ELF-1 (cell line): ENCODE data around the gene HMGCS1.
"Not testable (repeated sequence)": the region's sequence is repeated elsewhere in the genome, so short reads cannot be mapped to it uniquely, and the experiment has no call there.

ENCODE experiments used
- DNase-seq: peaks from one replicate; pipeline ENCODE4 v3.0.0-alpha.2; 2016; ENCODE audit warnings: low read depth, low spot score

The HMGCS1 gene

GRCh38 chr5:43312076-43312661, 1.0 kb downstream of the HMGCS1 start:
- DNase-seq: peak; percentile 15

DNA sequence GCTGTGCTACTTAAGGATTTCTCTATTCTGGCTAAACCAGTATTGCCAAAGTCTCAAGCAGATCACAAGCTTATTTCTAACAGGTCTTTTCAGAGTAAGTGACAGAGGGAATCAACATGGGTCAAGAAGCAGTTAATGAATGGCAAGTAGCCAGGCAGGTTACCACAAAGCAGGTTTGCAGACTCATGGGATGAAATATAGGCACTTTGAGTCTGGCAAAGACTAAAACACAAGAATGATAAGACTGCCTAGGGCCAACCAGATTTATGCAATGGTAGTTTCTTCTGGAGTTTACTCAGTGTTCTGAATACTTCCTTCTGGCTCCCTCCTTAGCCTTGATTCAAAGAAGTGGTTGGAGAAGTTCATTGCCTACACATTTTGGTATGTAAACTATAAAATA, 3.6 kb downstream of the HMGCS1 start:
- DNase-seq: no peak

- peak; percentile 35 for DNase-seq
Observed at GRCh38 chr5:43309122-43309521, 4.1 kb downstream of the HMGCS1 start.

- not testable (repeated sequence) for DNase-seq
Observed at GRCh38 chr5:43306954-43307353, 6.3 kb downstream of the HMGCS1 start.

- no peak for DNase-seq
Observed at GRCh38 chr5:43305948-43306565, 7.2 kb downstream of the HMGCS1 start.

GRCh38 chr5:43304525-43304924, 8.7 kb downstream of the HMGCS1 start:
- DNase-seq: no peak

- DNase-seq: no peak
Observed at GRCh38 chr5:43303242-43303641, 10.0 kb downstream of the HMGCS1 start.

- DNase-seq: no peak
Observed at GRCh38 chr5:43302481-43302880, 10.7 kb downstream of the HMGCS1 start.

DNA sequence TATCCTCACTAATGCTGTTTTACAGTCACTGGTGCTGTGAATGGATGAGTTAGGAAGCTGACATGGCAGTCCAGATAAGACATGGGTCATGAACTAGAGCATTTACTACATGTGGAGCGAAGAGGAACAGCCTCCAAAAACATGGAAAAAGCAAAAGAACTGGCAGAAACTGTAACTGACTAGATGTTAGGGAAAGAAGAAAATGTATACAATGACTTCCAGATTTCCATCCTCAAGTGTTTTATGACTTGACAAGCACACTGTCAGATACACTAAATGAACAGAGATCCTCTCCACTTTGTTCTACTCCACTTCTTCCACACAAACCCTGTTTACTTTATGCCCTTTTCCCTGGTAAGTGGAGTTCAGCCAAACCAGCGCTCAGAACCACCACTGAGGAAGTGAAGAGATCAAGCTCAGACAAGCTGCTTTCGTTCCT, 11.5 kb downstream of the HMGCS1 start:
- DNase-seq: no peak

DNA sequence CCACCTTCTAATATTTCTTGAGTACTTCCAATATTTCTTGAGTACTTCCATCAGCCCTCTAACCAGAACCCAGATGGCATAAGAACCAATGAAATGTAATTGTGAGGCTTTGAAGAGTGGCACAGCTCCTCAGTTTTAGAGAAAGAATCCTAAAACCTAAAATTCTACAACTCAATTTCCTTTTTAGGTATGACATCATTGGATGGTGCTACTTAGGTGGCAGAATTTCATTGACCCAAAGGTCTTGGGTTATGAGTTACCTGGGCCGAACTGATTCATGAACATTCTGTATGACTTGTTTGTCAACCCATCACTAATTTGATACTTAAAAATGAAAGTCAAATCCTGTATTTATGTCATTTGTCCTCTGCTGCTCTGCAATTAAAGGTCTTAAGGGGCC, 13.1 kb downstream of the HMGCS1 start:
- no peak for DNase-seq

DNA sequence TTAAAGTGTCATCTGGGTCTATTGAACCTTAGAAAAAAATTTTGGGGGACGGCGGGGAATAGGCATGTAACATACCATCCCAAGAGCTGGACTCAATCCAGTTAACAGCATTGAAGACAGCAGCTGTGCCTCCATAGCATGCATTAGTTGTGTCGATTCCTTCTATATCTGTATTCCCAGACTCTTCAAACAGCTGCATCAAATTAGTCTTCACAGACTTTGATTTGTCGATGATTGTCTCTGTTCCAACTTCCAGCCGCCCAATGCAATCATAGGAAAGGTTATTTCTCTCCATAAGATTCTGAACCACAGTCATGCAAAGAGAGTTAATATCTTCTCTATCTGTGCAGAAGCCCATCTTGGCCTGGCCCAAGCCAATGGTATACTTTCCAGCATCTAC, 14.8 kb downstream of the HMGCS1 start:
- no peak for DNase-seq

DNA sequence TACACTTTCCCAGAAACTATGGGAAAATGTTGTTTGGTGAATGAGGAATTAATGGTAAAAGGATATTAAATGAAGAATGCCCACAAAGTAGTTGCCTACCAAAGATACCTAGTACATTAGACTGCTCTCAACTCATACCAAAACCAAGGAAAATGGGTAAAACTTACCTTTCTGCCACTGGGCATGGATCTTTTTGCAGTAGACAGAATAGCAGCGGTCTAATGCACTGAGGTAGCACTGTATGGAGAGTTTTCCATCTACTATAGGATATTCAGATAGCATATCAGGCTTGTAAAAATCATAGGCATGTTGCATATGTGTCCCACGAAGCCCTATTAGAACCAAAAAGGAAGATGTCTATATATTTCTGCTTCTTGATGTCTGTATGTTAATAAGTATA, 16.4 kb downstream of the HMGCS1 start:
- no peak for DNase-seq

- no peak for DNase-seq
Observed at GRCh38 chr5:43295202-43295601, 18.0 kb downstream of the HMGCS1 start.

DNA sequence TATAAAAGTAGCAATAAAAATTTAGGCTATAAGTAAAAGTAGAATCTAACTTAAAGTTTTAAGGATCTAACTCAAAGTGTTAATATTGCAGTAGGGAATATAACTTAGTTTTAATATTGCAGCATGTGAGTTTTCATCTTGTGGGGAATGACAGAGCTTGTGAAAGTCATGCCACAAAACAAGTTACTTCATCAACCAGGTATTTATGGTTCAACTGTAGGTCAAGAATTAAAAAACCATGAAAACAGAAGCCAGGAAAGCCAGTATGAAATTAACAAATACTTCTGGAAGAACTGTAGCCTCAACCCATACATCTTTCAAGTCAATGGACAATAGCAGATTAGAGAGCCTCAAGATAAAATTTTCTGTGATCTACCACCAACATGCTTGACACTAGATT, 19.0 kb downstream of the HMGCS1 start:
- no peak for DNase-seq

- no peak for DNase-seq
Observed at GRCh38 chr5:43290726-43291125, 22.5 kb downstream of the HMGCS1 start.

GRCh38 chr5:43288269-43288831, 24.9 kb downstream of the HMGCS1 start:
- no peak for DNase-seq

DNA sequence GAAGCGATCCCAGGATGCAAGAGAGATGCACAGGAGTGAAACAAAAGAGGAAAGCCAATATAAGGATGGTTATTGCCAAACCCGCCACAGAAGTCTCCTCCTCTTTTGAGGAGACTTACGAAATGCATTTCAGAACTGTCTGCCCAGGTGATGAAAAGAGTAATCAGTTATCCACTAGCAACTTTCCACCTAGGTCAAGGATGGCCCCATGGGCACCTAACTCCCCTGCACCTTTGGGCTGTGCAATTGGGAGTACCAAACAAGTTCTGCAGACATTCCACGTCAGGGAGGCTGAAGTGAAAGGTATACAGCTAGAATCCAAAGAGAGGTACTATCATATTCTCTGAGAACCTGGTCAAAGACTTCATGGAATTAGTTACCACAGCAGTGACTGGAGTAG, 25.7 kb downstream of the HMGCS1 start:
- no peak for DNase-seq

- no peak for DNase-seq
Observed at GRCh38 chr5:43286623-43287022, 26.6 kb downstream of the HMGCS1 start.

DNA sequence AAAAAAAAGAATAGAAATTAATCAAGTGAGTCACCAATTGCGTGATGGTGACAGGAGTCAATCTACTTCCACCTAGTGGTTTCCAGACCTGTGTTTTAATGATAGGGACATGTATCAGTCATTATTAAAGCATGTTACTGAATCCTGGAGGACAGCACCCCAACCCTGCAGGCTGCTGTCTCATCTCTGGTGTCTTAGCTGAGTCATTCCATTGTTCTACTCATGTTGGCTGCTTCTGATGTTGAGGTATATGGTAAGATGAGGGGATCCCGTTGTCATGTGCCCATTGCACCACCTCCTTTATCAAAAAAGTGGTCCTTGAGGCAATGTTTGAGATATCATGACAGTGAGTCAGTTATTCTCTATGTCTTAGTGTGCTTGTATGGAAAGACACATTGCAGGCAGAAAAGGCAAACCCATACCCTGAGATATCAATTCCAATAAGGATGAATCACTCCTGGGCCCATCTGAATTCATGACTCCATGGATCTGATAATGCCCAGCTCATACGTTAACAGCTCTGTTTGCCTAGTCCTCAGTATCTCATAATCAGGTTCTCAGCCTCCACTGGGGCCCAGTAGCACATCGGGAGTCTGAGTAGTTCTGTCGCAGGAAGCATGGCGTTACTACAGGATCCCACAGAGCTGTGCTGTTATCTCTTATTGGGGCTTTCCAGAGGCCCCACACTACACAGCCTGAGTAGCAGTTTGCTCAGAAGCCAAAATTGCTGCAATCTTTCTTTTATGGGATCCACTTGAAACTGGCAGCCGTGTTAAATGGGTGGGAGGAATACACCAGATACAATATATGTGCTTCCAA, 31.2 kb downstream of the HMGCS1 start:
- DNase-seq: no peak

DNA sequence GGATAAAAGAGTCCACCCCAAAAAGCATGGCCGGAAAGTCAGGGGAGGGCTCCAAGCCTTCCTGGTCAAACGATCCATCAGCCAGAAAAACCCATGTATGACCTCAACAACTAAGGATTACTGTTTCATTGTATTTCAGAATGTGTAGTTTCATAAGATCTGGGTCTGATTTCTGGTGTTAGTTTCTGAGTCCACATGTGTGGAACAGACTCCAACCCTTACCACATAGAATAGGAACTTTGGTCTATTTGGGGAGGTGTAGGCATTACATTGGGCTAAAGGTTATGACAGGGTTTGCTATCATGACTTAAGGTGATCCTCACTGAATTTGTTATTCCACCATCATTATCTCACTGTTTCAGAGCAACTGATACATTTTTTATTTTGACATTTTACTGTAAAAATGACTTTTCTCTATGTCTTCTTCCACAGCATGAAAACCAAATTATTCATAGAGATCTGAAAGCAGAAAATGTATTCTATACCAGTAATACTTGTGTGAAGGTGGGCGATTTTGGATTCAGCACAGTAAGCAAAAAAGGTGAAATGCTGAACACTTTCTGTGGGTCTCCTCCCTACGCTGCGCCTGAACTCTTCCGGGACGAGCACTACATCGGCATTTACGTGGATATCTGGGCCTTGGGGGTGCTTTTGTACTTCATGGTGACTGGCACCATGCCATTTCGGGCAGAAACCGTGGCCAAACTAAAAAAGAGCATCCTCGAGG, 33.5 kb downstream of the HMGCS1 start:
- no peak for DNase-seq

- DNase-seq: no peak
Observed at GRCh38 chr5:43275391-43275790, 37.8 kb downstream of the HMGCS1 start.
